Endothelial cell of umbilical vein (primary cell): Measurements from ENCODE around the gene ORC5. TPM values are rescaled to one million over a fixed set of nuclear protein-coding genes. Genes with fewer than 3 reads are reported as not detected.

Source experiments
- BruUV-seq: library from RNA; stranded (reverse); fragments of 400-500 nt; replicated peaks from 2 replicates; lab custom pipeline; 2021; lab: Mats Ljungman, UMichigan
- CTCF ChIA-PET: fragments of 300-600, 350-600 bp; sonication (Branson Sonifier 250); formaldehyde crosslinking; loops from one replicate; lab custom pipeline; 2021; ENCODE audit warnings: antibody characterized with exemption, inconsistent platforms; lab: Charles Lee
- POLR2A ChIA-PET: fragments of 300-600, 350-600 bp; sonication (Branson Sonifier 250); formaldehyde crosslinking; loops from one replicate; lab custom pipeline; 2021; ENCODE audit warnings: antibody characterized with exemption, inconsistent platforms; lab: Charles Lee
- DNase-seq: peaks from one replicate; pipeline ENCODE4 v3.0.0-alpha.2; 2011; ENCODE audit warnings: low read depth, low spot score
- FAIRE-seq: peaks from 2 replicates; lab custom pipeline; 2011; peaks lifted over from hg19 to GRCh38; lab: Jason Lieb, UNC
- H2AFZ ChIP-seq: 2 replicates; pipeline ENCODE4 v1.6.0; 2012; ENCODE audit warnings: low read depth, low read length, control low read depth, inconsistent platforms
- H3K27ac ChIP-seq: 2 replicates; pipeline ENCODE4 v1.5.1; 2011; ENCODE audit warnings: low read depth, mild to moderate bottlenecking, control low read depth, low read length, moderate library complexity; ENCODE audit not compliant: insufficient read depth
- H3K27me3 ChIP-seq, 2 experiments: 2 replicates each; pipeline versions ENCODE4 v1.6.0 to v1.6.1; 2011; ENCODE audit warnings: low read length in 2 of 2, mixed read lengths in 1 of 2; ENCODE audit not compliant: control insufficient read depth in 2 of 2, insufficient read depth in 2 of 2
- H3K36me3 ChIP-seq, 2 experiments: 2 replicates in 1 of 2; 3 replicates in 1 of 2; pipeline ENCODE4 v1.5.1; 2011; ENCODE audit warnings: low read length in 2 of 2, mild to moderate bottlenecking in 1 of 2, moderate library complexity in 1 of 2; ENCODE audit not compliant: control insufficient read depth in 2 of 2, insufficient read depth in 2 of 2; ENCODE audit errors: extremely low read depth in 1 of 2
- H3K4me1 ChIP-seq: 3 replicates; pipeline ENCODE4 v1.5.1; 2011; ENCODE audit warnings: mild to moderate bottlenecking, low read length; ENCODE audit not compliant: control insufficient read depth, insufficient read depth; ENCODE audit errors: extremely low read depth
- H3K4me2 ChIP-seq: 2 replicates; pipeline ENCODE4 v1.6.1; 2011; ENCODE audit warnings: low read length, control low read depth, mixed read lengths; ENCODE audit not compliant: insufficient read depth
- H3K4me3 ChIP-seq, 3 experiments: fragments of 200-600 bp in 1 of 3; sonication (generic), shearing (Covaris generic) in 1 of 3; replicated peaks in 1 of 3; 2 replicates each; pipeline ENCODE4 v1.5.1; 2011 to 2016; ENCODE audit warnings: control low read depth in 3 of 3, low read length in 3 of 3, mild to moderate bottlenecking in 2 of 3, inconsistent platforms in 1 of 3, low read depth in 1 of 3, moderate library complexity in 1 of 3; ENCODE audit not compliant: insufficient read depth in 1 of 3
- H3K79me2 ChIP-seq: 2 replicates; pipeline ENCODE4 v1.6.0; 2012; ENCODE audit warnings: low read length, inconsistent platforms; ENCODE audit not compliant: control insufficient read depth, insufficient read depth
- H3K9ac ChIP-seq: replicated peaks from 2 replicates; pipeline ENCODE3; 2011; ENCODE audit warnings: low read length, control low read depth; ENCODE audit not compliant: insufficient read depth; ENCODE audit errors: extremely low read depth
- H3K9me1 ChIP-seq: replicated peaks from 3 replicates; pipeline ENCODE4 v1.6.0; 2011; ENCODE audit warnings: mild to moderate bottlenecking, low read length; ENCODE audit not compliant: control insufficient read depth, insufficient read depth; ENCODE audit errors: extremely low read depth
- H3K9me3 ChIP-seq: replicated peaks from 2 replicates; pipeline ENCODE4 v1.5.1; 2012; ENCODE audit warnings: low read length, inconsistent platforms; ENCODE audit not compliant: control insufficient read depth, insufficient read depth
- H4K20me1 ChIP-seq: replicated peaks from 2 replicates; pipeline ENCODE3; 2011; ENCODE audit warnings: mild to moderate bottlenecking, low read length; ENCODE audit not compliant: control insufficient read depth, insufficient read depth; ENCODE audit errors: extremely low read depth
- EZH2 ChIP-seq: IDR thresholded peaks from 2 replicates; pipeline ENCODE4 v1.6.1; 2012; ENCODE audit warnings: borderline replicate concordance, low read depth, mild to moderate bottlenecking, moderate library complexity, low read length, inconsistent platforms; ENCODE audit not compliant: severe bottlenecking
- FOS ChIP-seq: IDR thresholded peaks from 2 replicates; pipeline ENCODE4 v1.6.1; 2011; ENCODE audit warnings: mild to moderate bottlenecking, low read length, moderate library complexity, borderline replicate concordance; ENCODE audit not compliant: insufficient read depth
- GATA2 ChIP-seq: IDR thresholded peaks from 2 replicates; pipeline ENCODE4 v1.7.0; 2011; ENCODE audit warnings: low read depth, mild to moderate bottlenecking, moderate library complexity, mixed read lengths, low read length; ENCODE audit not compliant: insufficient read length, insufficient read depth
- JUN ChIP-seq: IDR thresholded peaks from 2 replicates; pipeline ENCODE4 v1.6.1; 2011; ENCODE audit warnings: borderline replicate concordance, low read depth; ENCODE audit not compliant: insufficient read length, insufficient read depth
- MYC ChIP-seq: IDR thresholded peaks from one replicate; pipeline ENCODE4 v1.6.1; 2011; ENCODE audit warnings: mild to moderate bottlenecking, low read depth, low read length
- POLR2A ChIP-seq: IDR thresholded peaks from 2 replicates; pipeline ENCODE4 v1.6.1; 2012; ENCODE audit warnings: low read depth, mild to moderate bottlenecking, control low read depth, low read length
- POLR2AphosphoS5 ChIP-seq: IDR thresholded peaks from 2 replicates; pipeline ENCODE4 v1.6.1; 2012; ENCODE audit warnings: low read depth, mild to moderate bottlenecking, control low read depth, low read length, moderate library complexity; ENCODE audit not compliant: insufficient read depth
- dilution Hi-C: fragments of 300-500 bp; cut with MboI; formaldehyde crosslinking; loops from one replicate; pipeline ENCODE4 v1.15.0; 2019; ENCODE audit warnings: low sequenced_read_pairs; ENCODE audit not compliant: extremely low pct_ligation_motif_present
- intact Hi-C: fragments of 100-400 bp; cut with micrococcal nuclease; formaldehyde crosslinking; loops from one replicate; pipeline ENCODE4 v1.10.0; 2022
- polyA plus RNA-seq, 4 experiments: library from polyadenylated mRNA; depleted of rRNA in 3 of 4; stranded (reverse) in 3 of 4; unstranded in 1 of 4; fragments of >200 nt; gene quantifications; 2 replicates each; pipeline versions ENCODE4 v1.2.1 to v1.2.3, GENCODE V29; 2011 to 2012; ENCODE audit warnings: missing spikeins in 1 of 4
- total RNA-seq: library from RNA; stranded (reverse); gene quantifications from 2 replicates; pipeline ENCODE4 v1.2.3, GENCODE V29; 2021
- TF ChIP-seq, protein P1 (sequence below): IDR thresholded peaks from 2 replicates; pipeline ENCODE4 v1.6.1; 2011; ENCODE audit not compliant: insufficient read depth, insufficient read length
- TF ChIP-seq, protein P2 (sequence below), 2 donors: IDR thresholded peaks; 1 replicate in 1 of 2; 2 replicates in 1 of 2; pipeline ENCODE4 v1.5.1; 2011; ENCODE audit warnings: low read length in 2 of 2, mild to moderate bottlenecking in 2 of 2, moderate library complexity in 2 of 2, control low read depth in 1 of 2, inconsistent platforms in 1 of 2, low read depth in 1 of 2; ENCODE audit not compliant: insufficient read depth in 1 of 2; ENCODE audit errors: extremely low read depth in 1 of 2

ORC5 gene
- total and polyA plus RNA-seq, 2 donors (not counting 3 experiments of a cell fraction or from before 2014, with no cell fraction given) = 7.9 to 21.1 TPM

- intact Hi-C loops = no loop called here
- CTCF ChIA-PET = interaction anchor here (0.7 kb wide), 1 partner anchor 17 kb away, joined by 4 read pairs; no protein-coding TSS in a partner anchor
- no peaks in the 10 kb centered on the region for H3K36me3 ChIP-seq
- H3K4me1 ChIP-seq = peaks cover 19% of the 10 kb centered on the region
- POLR2A ChIA-PET = no interaction called here
- dilution Hi-C loops = no loop called here
- DNase-seq (no peak), FAIRE-seq (no peak)
- no TSS peak for BruUV-seq
- H3K9me1 ChIP-seq = no peaks in the 10 kb centered on the region
- H3K9ac ChIP-seq = no peak overlapping the region
- TF ChIP-seq, protein P1, sequence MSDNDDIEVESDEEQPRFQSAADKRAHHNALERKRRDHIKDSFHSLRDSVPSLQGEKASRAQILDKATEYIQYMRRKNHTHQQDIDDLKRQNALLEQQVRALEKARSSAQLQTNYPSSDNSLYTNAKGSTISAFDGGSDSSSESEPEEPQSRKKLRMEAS = no peak
- H2AFZ ChIP-seq = no peak overlapping the region
- no peak overlapping the region for H3K4me2 ChIP-seq
- no peak overlapping the region for H3K4me3 ChIP-seq
- no peak overlapping the region for H3K27ac ChIP-seq
- H3K9me3 ChIP-seq = no peaks in the 10 kb centered on the region
- peaks cover 17% of the 10 kb centered on the region for H3K79me2 ChIP-seq
- H3K27me3 ChIP-seq = no peaks in the 10 kb centered on the region
- H4K20me1 ChIP-seq = no peaks in the 10 kb centered on the region
Measured at GRCh38 chr7:104192434-104192833, 15.4 kb downstream of the ORC5 start.

- no peaks in the 10 kb centered on the region for H3K27me3 ChIP-seq
- H2AFZ ChIP-seq = no peak overlapping the region
- peak overlapping the region; percentile 74 for H3K4me2 ChIP-seq
- H3K36me3 ChIP-seq = peaks cover 3% of the 10 kb centered on the region in 2 experiments
- H3K27ac ChIP-seq = peak overlapping the region; percentile 5
- peak; percentile 41 for TF ChIP-seq FOS
- TF ChIP-seq EZH2 = no peak
- TF ChIP-seq MYC = no peak
- no peak for TF ChIP-seq POLR2A
- TF ChIP-seq JUN = peak; percentile 56
- TF ChIP-seq POLR2AphosphoS5 = no peak
- TF ChIP-seq, protein P1 = no peak
- no peak for TF ChIP-seq GATA2
- TF ChIP-seq, protein P2, sequence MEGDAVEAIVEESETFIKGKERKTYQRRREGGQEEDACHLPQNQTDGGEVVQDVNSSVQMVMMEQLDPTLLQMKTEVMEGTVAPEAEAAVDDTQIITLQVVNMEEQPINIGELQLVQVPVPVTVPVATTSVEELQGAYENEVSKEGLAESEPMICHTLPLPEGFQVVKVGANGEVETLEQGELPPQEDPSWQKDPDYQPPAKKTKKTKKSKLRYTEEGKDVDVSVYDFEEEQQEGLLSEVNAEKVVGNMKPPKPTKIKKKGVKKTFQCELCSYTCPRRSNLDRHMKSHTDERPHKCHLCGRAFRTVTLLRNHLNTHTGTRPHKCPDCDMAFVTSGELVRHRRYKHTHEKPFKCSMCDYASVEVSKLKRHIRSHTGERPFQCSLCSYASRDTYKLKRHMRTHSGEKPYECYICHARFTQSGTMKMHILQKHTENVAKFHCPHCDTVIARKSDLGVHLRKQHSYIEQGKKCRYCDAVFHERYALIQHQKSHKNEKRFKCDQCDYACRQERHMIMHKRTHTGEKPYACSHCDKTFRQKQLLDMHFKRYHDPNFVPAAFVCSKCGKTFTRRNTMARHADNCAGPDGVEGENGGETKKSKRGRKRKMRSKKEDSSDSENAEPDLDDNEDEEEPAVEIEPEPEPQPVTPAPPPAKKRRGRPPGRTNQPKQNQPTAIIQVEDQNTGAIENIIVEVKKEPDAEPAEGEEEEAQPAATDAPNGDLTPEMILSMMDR (IDR thresholded peaks at IDR 0.05; ENCODE audit: extremely low read depth in 1 of 2, insufficient read depth in 1 of 2, low read depth in 1 of 2, low read length in 2 of 2) = no peak
- H3K79me2 ChIP-seq = peaks cover 5% of the 10 kb centered on the region
- H4K20me1 ChIP-seq = no peaks in the 10 kb centered on the region
- H3K4me1 ChIP-seq = peaks cover 16% of the 10 kb centered on the region
- no peak overlapping the region for H3K9ac ChIP-seq
- H3K9me1 ChIP-seq = no peaks in the 10 kb centered on the region
- no peak overlapping the region for H3K4me3 ChIP-seq
- dilution Hi-C loops = no loop called here
- H3K9me3 ChIP-seq = no peaks in the 10 kb centered on the region
- POLR2A ChIA-PET = no interaction called here
- no TSS peak for BruUV-seq
- FAIRE-seq (peak; percentile 89), DNase-seq (peak; percentile 83)
- CTCF ChIA-PET = interaction anchor here (0.6 kb wide), 1 partner anchor 11 kb away, joined by 4 read pairs; no protein-coding TSS in a partner anchor
- intact Hi-C loops = no loop called here
Measured at GRCh38 chr7:104185346-104185745, 22.5 kb downstream of the ORC5 start.
